Mesendoderm (in vitro differentiated cells): ENCODE results near the gene OR2B3.
A peak's percentile ranks its signal among the peaks of the same experiment; 100 is the strongest.

Experiments
- DNase-seq: peaks from one replicate; pipeline ENCODE4 v3.0.0; 2013
- H2AK5ac ChIP-seq: 2 replicates; pipeline ENCODE4 v1.6.1; 2013; ENCODE audit warnings: low read length, inconsistent platforms
- H2BK120ac ChIP-seq: 2 replicates; pipeline ENCODE4 v1.6.1; 2013; ENCODE audit warnings: low read depth, mild to moderate bottlenecking, low read length, moderate library complexity, mixed read lengths
- H2BK15ac ChIP-seq: replicated peaks from 2 replicates; pipeline ENCODE4 v1.6.1; 2013; ENCODE audit warnings: low read depth, mild to moderate bottlenecking, moderate library complexity
- H2BK5ac ChIP-seq: 2 replicates; pipeline ENCODE4 v1.6.1; 2013; ENCODE audit warnings: low read length, inconsistent platforms
- H3K18ac ChIP-seq: 2 replicates; pipeline ENCODE4 v1.6.1; 2013; ENCODE audit warnings: mild to moderate bottlenecking, low read length, mixed read lengths
- H3K23ac ChIP-seq: one replicate; pipeline ENCODE4 v1.6.1; 2013; ENCODE audit warnings: low read length
- H3K27ac ChIP-seq: 2 replicates; pipeline ENCODE4 v1.5.1; 2013; ENCODE audit warnings: low read depth, mild to moderate bottlenecking, inconsistent platforms, low read length, moderate library complexity
- H3K27me3 ChIP-seq: 2 replicates; pipeline ENCODE4 v1.6.1; 2013; ENCODE audit warnings: low read length, control low read depth, mild to moderate bottlenecking, inconsistent platforms; ENCODE audit not compliant: insufficient read depth, poor library complexity
- H3K36me3 ChIP-seq: 2 replicates; pipeline ENCODE4 v1.6.1; 2013; ENCODE audit warnings: low read length, inconsistent platforms; ENCODE audit not compliant: control insufficient read depth, insufficient read depth
- H3K4ac ChIP-seq: one replicate; pipeline ENCODE4 v1.6.1; 2013; ENCODE audit warnings: low read depth, mild to moderate bottlenecking, low read length, moderate library complexity
- H3K4me1 ChIP-seq: 2 replicates; pipeline ENCODE4 v1.6.1; 2013; ENCODE audit warnings: low read depth, low read length, inconsistent platforms; ENCODE audit not compliant: control insufficient read depth
- H3K4me2 ChIP-seq: 2 replicates; pipeline ENCODE4 v1.6.1; 2013; ENCODE audit warnings: low read length
- H3K4me3 ChIP-seq: 2 replicates; pipeline ENCODE4 v1.5.1; 2013; ENCODE audit warnings: mild to moderate bottlenecking, low read length
- H3K56ac ChIP-seq: one replicate; pipeline ENCODE4 v1.6.1; 2013; ENCODE audit warnings: low read length
- H3K79me1 ChIP-seq: 2 replicates; pipeline ENCODE4 v1.6.1; 2013; ENCODE audit warnings: low read length, inconsistent platforms
- H3K79me2 ChIP-seq: 2 replicates; pipeline ENCODE4 v1.6.1; 2013; ENCODE audit warnings: mild to moderate bottlenecking, low read length; ENCODE audit not compliant: control insufficient read depth, insufficient read depth
- H3K9ac ChIP-seq: 2 replicates; pipeline ENCODE4 v1.6.1; 2013; ENCODE audit warnings: low read length, inconsistent platforms
- H4K5ac ChIP-seq: one replicate; pipeline ENCODE4 v1.6.1; 2013; ENCODE audit warnings: low read length
- H4K8ac ChIP-seq: one replicate; pipeline ENCODE4 v1.6.1; 2013; ENCODE audit warnings: low read depth, mild to moderate bottlenecking, control low read depth, low read length, moderate library complexity
- WGBS: extraction: QIAGEN DNeasy Blood & Tissue Kit; methylation state at CpG from one replicate; pipeline ENCODE4 v1.1.7; 2013; ENCODE audit warnings: low lambda C conversion rate, missing lambda C conversion rate; ENCODE audit not compliant: insufficient coverage; ENCODE audit errors: extremely low coverage; 5-methylcytosine and 5-hydroxymethylcytosine counted together

The OR2B3 gene

DNA sequence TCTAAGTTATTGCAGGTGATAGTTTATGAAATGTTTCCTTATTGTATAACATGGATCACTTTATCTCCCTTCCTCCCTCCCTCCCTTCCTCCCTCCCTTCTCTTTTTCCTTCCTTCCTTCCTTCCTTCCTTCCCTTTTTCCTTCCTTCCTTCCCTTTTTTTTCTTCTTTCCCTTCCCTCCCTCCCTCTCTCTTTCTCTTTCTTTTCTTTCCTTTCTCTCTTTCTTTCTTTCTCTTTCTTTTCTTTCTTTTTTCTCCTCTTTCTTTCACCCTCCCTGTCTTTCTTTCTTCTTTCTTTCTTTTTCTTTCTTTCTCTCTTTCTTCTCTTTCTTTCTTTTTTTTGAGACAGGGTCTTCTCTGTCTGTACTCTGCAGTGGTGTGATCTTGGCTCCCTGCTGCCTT is 5.8 kb downstream of the OR2B3 start:
- Histone ChIP-seq H2AK5ac (no peak overlapping the region), H3K4me2 (no peak overlapping the region), H4K8ac (no peak overlapping the region), H2BK5ac (no peak overlapping the region), H3K27me3 (no peaks in the 10 kb centered on the region), H3K27ac (no peak overlapping the region), H3K36me3 (no peaks in the 10 kb centered on the region), H3K4me3 (no peak overlapping the region), H3K56ac (no peak overlapping the region), H3K23ac (no peak overlapping the region), H2BK15ac (no peak overlapping the region), H3K18ac (no peak overlapping the region), H4K5ac (no peak overlapping the region), H3K79me1 (no peaks in the 10 kb centered on the region), H3K4me1 (no peaks in the 10 kb centered on the region), H3K4ac (no peak overlapping the region), H3K79me2 (no peaks in the 10 kb centered on the region), H2BK120ac (no peak overlapping the region), H3K9ac (no peak overlapping the region)
- no peak for DNase-seq

DNA sequence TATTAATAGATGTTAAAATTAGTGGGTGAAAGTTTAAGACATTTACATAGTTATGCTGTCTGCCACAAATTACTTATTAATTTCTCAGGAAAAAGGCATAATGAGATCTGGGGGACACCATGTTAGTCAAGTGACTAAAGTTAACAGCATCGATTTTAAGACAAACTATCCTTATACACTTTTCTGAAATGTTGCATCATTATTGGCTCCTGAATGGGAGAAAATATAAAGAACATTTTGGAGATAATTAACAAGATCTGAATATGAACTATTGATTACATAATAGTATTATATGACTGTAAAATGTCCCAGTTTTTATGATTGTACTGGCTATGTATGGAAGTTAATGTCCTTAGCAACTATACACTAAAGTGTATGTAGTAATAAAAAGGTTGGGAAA is 7.9 kb downstream of the OR2B3 start:
- no peaks in the 10 kb centered on the region for H3K4me1 ChIP-seq
- no peaks in the 10 kb centered on the region for H3K36me3 ChIP-seq
- no peak overlapping the region for H3K4me3 ChIP-seq
- no peak for DNase-seq
- no peak overlapping the region for H2BK15ac ChIP-seq
- H3K79me2 ChIP-seq = no peaks in the 10 kb centered on the region
- no CpG with 5 or more reads among the region's 1 CpG for WGBS
- no peak overlapping the region for H3K23ac ChIP-seq
- no peak overlapping the region for H3K18ac ChIP-seq
- no peak overlapping the region for H4K8ac ChIP-seq
- no peaks in the 10 kb centered on the region for H3K27me3 ChIP-seq
- no peak overlapping the region for H3K4ac ChIP-seq
- no peak overlapping the region for H3K9ac ChIP-seq
- H3K27ac ChIP-seq = no peak overlapping the region
- no peak overlapping the region for H2AK5ac ChIP-seq
- no peak overlapping the region for H2BK5ac ChIP-seq
- no peak overlapping the region for H3K4me2 ChIP-seq
- no peak overlapping the region for H4K5ac ChIP-seq
- no peaks in the 10 kb centered on the region for H3K79me1 ChIP-seq
- H2BK120ac ChIP-seq = no peak overlapping the region
- H3K56ac ChIP-seq = no peak overlapping the region

DNA sequence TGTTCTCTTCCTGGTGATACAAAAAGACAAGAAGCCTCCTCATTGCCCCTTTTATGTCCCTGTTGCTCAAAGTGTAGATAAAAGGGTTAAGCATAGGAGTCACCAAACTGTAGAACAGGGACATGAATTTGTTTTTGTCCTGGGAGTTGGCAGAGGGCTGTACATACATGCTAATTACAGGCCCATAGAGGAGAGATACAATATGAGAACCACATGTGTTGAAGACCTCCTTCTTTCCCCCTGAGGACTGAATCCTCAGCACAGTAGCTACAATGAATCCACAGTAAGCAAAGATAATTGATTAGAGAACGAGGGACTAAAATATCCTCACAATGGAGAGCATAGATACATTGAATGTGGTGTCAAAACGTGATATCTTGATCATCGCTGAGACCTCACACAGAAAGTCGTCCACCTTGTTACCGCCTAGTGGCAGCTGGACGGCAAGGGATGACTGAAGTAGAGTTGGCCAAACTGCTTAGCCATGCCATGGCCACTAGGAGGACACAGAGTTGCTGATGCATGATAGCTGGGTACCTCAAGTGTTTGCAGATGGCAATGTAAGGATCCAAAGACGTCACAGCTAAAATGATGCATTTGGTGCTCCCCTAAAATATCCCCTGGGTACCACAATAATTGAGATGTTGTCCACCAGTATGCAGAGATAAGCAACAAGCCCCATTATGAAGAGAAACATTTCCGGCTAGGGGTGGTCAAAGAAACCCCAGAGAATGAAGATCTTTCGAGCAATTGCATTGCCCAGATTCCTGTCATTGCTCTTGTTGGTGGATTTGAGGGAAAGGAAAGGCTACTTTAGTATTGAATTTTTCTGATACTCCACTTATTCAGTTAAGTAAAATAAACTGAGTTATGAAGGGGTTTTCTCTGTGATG is 15.0 kb downstream of the OR2B3 start:
- Histone ChIP-seq H3K36me3 (no peaks in the 10 kb centered on the region), H3K23ac (no peak overlapping the region), H3K27ac (no peak overlapping the region), H4K5ac (no peak overlapping the region), H2BK5ac (no peak overlapping the region), H3K18ac (no peak overlapping the region), H3K4ac (no peak overlapping the region), H2BK120ac (no peak overlapping the region), H3K27me3 (no peaks in the 10 kb centered on the region), H3K9ac (no peak overlapping the region), H3K4me1 (no peaks in the 10 kb centered on the region), H3K4me3 (no peak overlapping the region), H2BK15ac (no peak overlapping the region), H3K56ac (no peak overlapping the region), H4K8ac (no peak overlapping the region), H3K79me2 (no peaks in the 10 kb centered on the region), H3K79me1 (no peaks in the 10 kb centered on the region), H3K4me2 (no peak overlapping the region), H2AK5ac (no peak overlapping the region)
- WGBS = no CpG with 5 or more reads among the region's 9 CpGs
- DNase-seq = peak; percentile 82

DNA sequence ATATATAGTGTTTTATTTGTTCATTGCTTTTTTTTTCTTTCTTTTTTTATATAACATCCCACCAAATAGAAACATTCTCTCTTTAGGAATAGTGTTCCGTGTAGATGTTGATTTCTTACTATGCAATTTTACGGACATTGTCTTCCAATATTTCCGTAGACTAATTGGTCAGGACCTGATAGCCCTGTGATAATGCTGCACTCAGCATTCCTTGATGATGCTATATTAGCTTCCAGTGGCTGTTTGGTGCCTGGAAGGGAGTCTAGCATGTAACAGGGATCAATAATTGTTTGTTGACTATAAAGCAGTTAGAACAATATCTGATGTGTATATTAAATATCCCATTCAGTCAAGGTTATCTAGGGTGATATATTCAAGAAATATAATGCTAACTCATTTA is 35.4 kb downstream of the OR2B3 start:
- H3K9ac ChIP-seq = no peak overlapping the region
- H3K18ac ChIP-seq = no peak overlapping the region
- no peak overlapping the region for H2BK120ac ChIP-seq
- H4K8ac ChIP-seq = no peak overlapping the region
- H3K27ac ChIP-seq = no peak overlapping the region
- H3K4me1 ChIP-seq = no peaks in the 10 kb centered on the region
- no peak overlapping the region for H3K4me2 ChIP-seq
- H3K56ac ChIP-seq = no peak overlapping the region
- H2BK5ac ChIP-seq = no peak overlapping the region
- no peak overlapping the region for H3K4me3 ChIP-seq
- H2BK15ac ChIP-seq = no peak overlapping the region
- no CpG with 5 or more reads among the region's 3 CpGs for WGBS
- no peak overlapping the region for H4K5ac ChIP-seq
- H3K79me2 ChIP-seq = no peaks in the 10 kb centered on the region
- no peak overlapping the region for H2AK5ac ChIP-seq
- H3K36me3 ChIP-seq = no peaks in the 10 kb centered on the region
- DNase-seq = no peak
- H3K4ac ChIP-seq = no peak overlapping the region
- H3K23ac ChIP-seq = no peak overlapping the region
- no peaks in the 10 kb centered on the region for H3K27me3 ChIP-seq
- no peaks in the 10 kb centered on the region for H3K79me1 ChIP-seq

DNA sequence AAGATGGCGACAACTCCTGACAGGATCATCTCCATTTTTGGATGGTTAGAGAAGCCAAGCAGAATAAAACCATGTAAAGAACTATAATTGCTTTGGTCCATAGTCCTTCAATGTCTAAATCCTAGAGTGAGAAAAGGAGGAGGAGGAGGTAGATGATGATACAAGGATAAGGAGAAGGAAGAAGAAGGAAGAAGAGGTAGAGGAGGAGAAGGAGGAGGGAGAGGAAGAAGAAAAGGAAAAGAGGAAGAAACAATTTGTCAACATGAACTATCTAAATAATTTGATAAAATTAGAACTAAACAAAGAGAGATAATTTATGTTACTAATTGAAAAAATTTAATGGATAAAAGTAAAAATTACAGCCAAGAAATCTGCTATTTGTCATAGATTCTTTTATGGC is 42.0 kb downstream of the OR2B3 start, which contains the start of gene OR2W1:
TSS of gene OR2W1 (minus strand) at position 101 of the 400 bp plus-strand sequence. CDS start at position 101, 0 bp downstream.
- H2BK5ac ChIP-seq = no peak within 1 kb of the TSS
- H4K5ac ChIP-seq = no peak within 1 kb of the TSS
- H2BK120ac ChIP-seq = no peak within 1 kb of the TSS
- no peak within 1 kb of the TSS for H3K9ac ChIP-seq
- H3K23ac ChIP-seq = no peak within 1 kb of the TSS
- H3K4ac ChIP-seq = no peak within 1 kb of the TSS
- H3K79me1 ChIP-seq = no peaks in the 10 kb centered on the region
- H3K79me2 ChIP-seq = no peaks in the 10 kb centered on the region
- no peak within 1 kb of the TSS for H3K18ac ChIP-seq
- no peak within 1 kb of the TSS for H3K56ac ChIP-seq
- no peaks in the 10 kb centered on the region for H3K27me3 ChIP-seq
- no peak within 1 kb of the TSS for H2AK5ac ChIP-seq
- no peaks in the 10 kb centered on the region for H3K4me1 ChIP-seq
- no peak within 1 kb of the TSS for H3K4me2 ChIP-seq
- H4K8ac ChIP-seq = no peak within 1 kb of the TSS
- no CpG with 5 or more reads among the region's 1 CpG for WGBS
- no peaks in the 10 kb centered on the region for H3K36me3 ChIP-seq
- no peak within 1 kb of the TSS for H3K4me3 ChIP-seq
- DNase-seq = no peak
- no peak within 1 kb of the TSS for H2BK15ac ChIP-seq
- H3K27ac ChIP-seq = no peak within 1 kb of the TSS
